Prostate gland (tissue), 2 donors: ENCODE data around the gene PRB2.
"Not testable (repeated sequence)": the region's sequence is repeated elsewhere in the genome, so short reads cannot be mapped to it uniquely, and the experiment has no call there.

ENCODE experiments used
- CTCF ChIP-seq, 4 experiments: fragments of 200-600 bp in 2 of 4; fragments of 450-650 bp in 2 of 4; sonication (generic) in 2 of 4; IDR thresholded peaks; 1 replicate in 3 of 4; 2 replicates in 1 of 4; pipeline ENCODE4 v1.5.1; 2016 to 2019; ENCODE audit warnings: antibody characterized with exemption in 4 of 4, mild to moderate bottlenecking in 2 of 4, moderate library complexity in 2 of 4
- POLR2A ChIP-seq: fragments of 450-650 bp; IDR thresholded peaks from one replicate; pipeline ENCODE4 v1.6.1; 2016; ENCODE audit warnings: antibody characterized with exemption, mild to moderate bottlenecking

DNA sequence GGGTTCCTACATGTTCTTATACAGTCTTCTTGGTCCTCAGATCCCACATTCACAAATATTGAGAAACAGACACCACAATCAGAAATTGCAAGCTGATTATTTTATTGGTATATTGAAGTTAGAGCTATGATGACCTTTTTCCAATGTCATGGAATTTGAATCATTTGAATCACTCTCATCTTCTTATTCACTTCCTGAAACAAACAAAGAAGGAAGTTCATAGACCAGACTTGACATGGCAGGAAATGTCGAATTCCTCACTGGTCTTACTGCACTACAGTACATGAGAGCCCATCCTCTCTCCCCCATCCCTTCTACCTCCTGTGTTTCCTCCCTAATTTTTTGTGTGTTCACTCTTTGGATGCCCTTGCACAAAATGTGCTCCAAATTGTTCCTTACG is 43.6 kb downstream of the PRB2 start:
- not testable (repeated sequence) for TF ChIP-seq CTCF (IDR thresholded peaks at IDR 0.05); POLR2A
